Breast epithelium (tissue), 4 donors: ENCODE measurements around the gene DSE. TPM values are rescaled to one million over a fixed set of nuclear protein-coding genes. Genes with fewer than 3 reads are reported as not detected.

ENCODE experiments used
- DNase-seq, 2 donors: peaks; one replicate each; pipeline ENCODE4 v3.0.0-alpha.2; 2019; ENCODE audit warnings: low spot score in 2 of 2
- H3K27ac ChIP-seq, 2 donors: fragments of 200-600 bp; sonication (generic) in 1 of 2; one replicate each; pipeline ENCODE4 v1.5.1; 2016 to 2019; ENCODE audit warnings: mild to moderate bottlenecking in 1 of 2
- H3K27me3 ChIP-seq, 2 donors: fragments of 200-600 bp; sonication (generic) in 1 of 2; one replicate each; pipeline versions ENCODE4 v1.5.1 to v1.6.0; 2017 to 2019; ENCODE audit warnings: control low read depth in 1 of 2, mild to moderate bottlenecking in 1 of 2
- H3K36me3 ChIP-seq: fragments of 200-600 bp; one replicate; pipeline ENCODE4 v1.5.1; 2019
- H3K4me1 ChIP-seq, 2 donors: fragments of 200-600 bp; sonication (generic); one replicate each; pipeline ENCODE4 v1.5.1; 2016 to 2019; ENCODE audit warnings: control low read depth in 1 of 2
- H3K4me3 ChIP-seq, 3 donors: fragments of 200-600 bp; sonication (generic); 1 replicate in 2 of 3; 2 replicates in 1 of 3; pipeline ENCODE4 v1.5.1; 2016 to 2019; ENCODE audit warnings: mild to moderate bottlenecking in 3 of 3, moderate library complexity in 2 of 3
- H3K9me3 ChIP-seq, 2 donors: fragments of 200-600 bp; sonication (generic) in 1 of 2; one replicate each; pipeline ENCODE4 v1.5.1; 2016 to 2019; ENCODE audit warnings: control low read depth in 1 of 2
- POLR2A ChIP-seq: fragments of 450-650 bp; IDR thresholded peaks from one replicate; pipeline ENCODE4 v1.6.1; 2016; ENCODE audit warnings: antibody characterized with exemption, mild to moderate bottlenecking, moderate library complexity
- POLR2AphosphoS5 ChIP-seq, 3 donors: sonication (generic); formaldehyde crosslinking; IDR thresholded peaks; one replicate each; pipeline ENCODE4 v1.6.1; 2017; ENCODE audit warnings: antibody characterized with exemption in 3 of 3
- intact Hi-C: fragments of 100-400 bp; cut with DNase I; formaldehyde crosslinking; loops from one replicate; pipeline ENCODE4 v1.15.1; 2023; ENCODE audit warnings: low total_unique reads
- total RNA-seq, 3 donors: library from RNA; depleted of rRNA; stranded (reverse); fragments of >200 nt; gene quantifications; one replicate each; pipeline ENCODE4 v1.1.0, GENCODE V29; 2016
- TF ChIP-seq, protein P1 (sequence below), 3 donors: fragments of 450-650 bp; IDR thresholded peaks; one replicate each; pipeline ENCODE4 v1.5.1; 2016 to 2017; ENCODE audit warnings: antibody characterized with exemption in 3 of 3, mild to moderate bottlenecking in 3 of 3, moderate library complexity in 3 of 3

Gene DSE
- total RNA-seq, 3 donors from 2014 or later: 40.6 to 133 (median 50.9) TPM

GRCh38 chr6:116362276-116362675 lies 8.5 kb upstream of the DSE start:
- H3K36me3 ChIP-seq: no peaks in the 10 kb centered on the region
- no peaks in the 10 kb centered on the region for H3K9me3 ChIP-seq
- no peak for DNase-seq
- no peak overlapping the region for H3K4me3 ChIP-seq
- no peaks in the 10 kb centered on the region for H3K27me3 ChIP-seq
- TF ChIP-seq, protein P1, sequence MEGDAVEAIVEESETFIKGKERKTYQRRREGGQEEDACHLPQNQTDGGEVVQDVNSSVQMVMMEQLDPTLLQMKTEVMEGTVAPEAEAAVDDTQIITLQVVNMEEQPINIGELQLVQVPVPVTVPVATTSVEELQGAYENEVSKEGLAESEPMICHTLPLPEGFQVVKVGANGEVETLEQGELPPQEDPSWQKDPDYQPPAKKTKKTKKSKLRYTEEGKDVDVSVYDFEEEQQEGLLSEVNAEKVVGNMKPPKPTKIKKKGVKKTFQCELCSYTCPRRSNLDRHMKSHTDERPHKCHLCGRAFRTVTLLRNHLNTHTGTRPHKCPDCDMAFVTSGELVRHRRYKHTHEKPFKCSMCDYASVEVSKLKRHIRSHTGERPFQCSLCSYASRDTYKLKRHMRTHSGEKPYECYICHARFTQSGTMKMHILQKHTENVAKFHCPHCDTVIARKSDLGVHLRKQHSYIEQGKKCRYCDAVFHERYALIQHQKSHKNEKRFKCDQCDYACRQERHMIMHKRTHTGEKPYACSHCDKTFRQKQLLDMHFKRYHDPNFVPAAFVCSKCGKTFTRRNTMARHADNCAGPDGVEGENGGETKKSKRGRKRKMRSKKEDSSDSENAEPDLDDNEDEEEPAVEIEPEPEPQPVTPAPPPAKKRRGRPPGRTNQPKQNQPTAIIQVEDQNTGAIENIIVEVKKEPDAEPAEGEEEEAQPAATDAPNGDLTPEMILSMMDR (IDR thresholded peaks at IDR 0.05): no peak
- TF ChIP-seq POLR2AphosphoS5 (IDR thresholded peaks at IDR 0.05) (no peak), POLR2A (no peak)
- H3K27ac ChIP-seq: no peak overlapping the region
- H3K4me1 ChIP-seq: no peaks in the 10 kb centered on the region
- intact Hi-C loops: no loop called here

- no peak for TF ChIP-seq POLR2AphosphoS5 (IDR thresholded peaks at IDR 0.05)
- TF ChIP-seq, protein P1 (IDR thresholded peaks at IDR 0.05): no peak
- DNase-seq: no peak
- intact Hi-C loops: no loop called here
These were observed 7.0 kb upstream of the DSE start for GRCh38 chr6:116363759-116364158.

GRCh38 chr6:116364321-116364720 lies 6.4 kb upstream of the DSE start:
- no peaks in the 10 kb centered on the region for H3K4me1 ChIP-seq
- H3K36me3 ChIP-seq: no peaks in the 10 kb centered on the region
- no peaks in the 10 kb centered on the region for H3K9me3 ChIP-seq
- no peak overlapping the region for H3K4me3 ChIP-seq
- TF ChIP-seq POLR2A: no peak
- TF ChIP-seq, protein P1 (IDR thresholded peaks at IDR 0.05): no peak
- TF ChIP-seq POLR2AphosphoS5 (IDR thresholded peaks at IDR 0.05): no peak
- intact Hi-C loops: no loop called here
- H3K27ac ChIP-seq: no peak overlapping the region
- no peak for DNase-seq
- no peaks in the 10 kb centered on the region for H3K27me3 ChIP-seq

More at GRCh38 chr6:116363759-116364158, 7.0 kb upstream of the DSE start:
- Histone ChIP-seq H3K4me1 (no peaks in the 10 kb centered on the region), H3K4me3 (no peak overlapping the region), H3K27ac (no peak overlapping the region), H3K27me3 (no peaks in the 10 kb centered on the region), H3K36me3 (no peaks in the 10 kb centered on the region), H3K9me3 (no peaks in the 10 kb centered on the region)

GRCh38 chr6:116365743-116366142 lies 5.0 kb upstream of the DSE start:
- H3K36me3 ChIP-seq: no peaks in the 10 kb centered on the region
- TF ChIP-seq POLR2A (no peak), POLR2AphosphoS5 (IDR thresholded peaks at IDR 0.05) (no peak)
- TF ChIP-seq, protein P1 (IDR thresholded peaks at IDR 0.05): no peak

GRCh38 chr6:116366740-116367275 lies 3.9 kb upstream of the DSE start:
- TF ChIP-seq POLR2A (no peak), POLR2AphosphoS5 (IDR thresholded peaks at IDR 0.05) (no peak)
- TF ChIP-seq, protein P1 (IDR thresholded peaks at IDR 0.05): no peak

More at GRCh38 chr6:116365743-116366142, 5.0 kb upstream of the DSE start:
- H3K9me3 ChIP-seq: no peaks in the 10 kb centered on the region
- no peak overlapping the region for H3K4me3 ChIP-seq
- H3K27me3 ChIP-seq: no peaks in the 10 kb centered on the region
- intact Hi-C loops: no loop called here
- no peak for DNase-seq
- H3K4me1 ChIP-seq: peaks cover 0 to 4% of the 10 kb centered on the region in 2 donors
- H3K27ac ChIP-seq: no peak overlapping the region

More at GRCh38 chr6:116366740-116367275, 3.9 kb upstream of the DSE start:
- Histone ChIP-seq H3K4me3 (no peak overlapping the region), H3K4me1 (peaks cover 0 to 4% of the 10 kb centered on the region in 2 donors), H3K27me3 (no peaks in the 10 kb centered on the region), H3K36me3 (no peaks in the 10 kb centered on the region), H3K9me3 (no peaks in the 10 kb centered on the region), H3K27ac (no peak overlapping the region)
- no peak for DNase-seq
- intact Hi-C loops: no loop called here
